ENCODE measurements around the gene BATF3.
"Not testable (repeated sequence)": the region's sequence is repeated elsewhere in the genome, so short reads cannot be mapped to it uniquely, and the experiment has no call there.

BATF3 gene

GRCh38 chr1:212699625-212700222 lies at the start of gene BATF3:
TSS of gene BATF3 (minus strand) at chr1:212699840. CDS start at chr1:212699762, 78 bp downstream.
- peak; percentile 16 for DNase-seq (ENCODE audit: low spot score)

GRCh38 chr1:212746546-212746945 lies 46.9 kb upstream of the BATF3 start:
- no peak for DNase-seq (ENCODE audit: low spot score)

- DNase-seq (ENCODE audit: low spot score): no peak
Observed at GRCh38 chr1:212745303-212745702, 45.7 kb upstream of the BATF3 start.

GRCh38 chr1:212743901-212744475 lies 44.3 kb upstream of the BATF3 start:
- no peak for DNase-seq (ENCODE audit: low spot score)

GRCh38 chr1:212738330-212738729 lies 38.7 kb upstream of the BATF3 start:
- no peak for DNase-seq (ENCODE audit: low spot score)

GRCh38 chr1:212737559-212737958 lies 37.9 kb upstream of the BATF3 start:
- no peak for DNase-seq (ENCODE audit: low spot score)

GRCh38 chr1:212733109-212733508 lies 33.5 kb upstream of the BATF3 start:
- no peak for DNase-seq (ENCODE audit: low spot score)

- no peak for DNase-seq (ENCODE audit: low spot score)
Observed at GRCh38 chr1:212731630-212732029, 32.0 kb upstream of the BATF3 start.

GRCh38 chr1:212728606-212729005 lies 29.0 kb upstream of the BATF3 start:
- no peak for DNase-seq (ENCODE audit: low spot score)

GRCh38 chr1:212727386-212728181 lies 27.9 kb upstream of the BATF3 start:
- DNase-seq (ENCODE audit: low spot score): no peak

- not testable (repeated sequence) for DNase-seq (ENCODE audit: low spot score)
Observed at GRCh38 chr1:212724679-212725078, 25.0 kb upstream of the BATF3 start.

- no peak for DNase-seq (ENCODE audit: low spot score)
Observed at GRCh38 chr1:212722270-212722957, 22.8 kb upstream of the BATF3 start.

GRCh38 chr1:212721388-212722247 lies 22.0 kb upstream of the BATF3 start:
- DNase-seq (ENCODE audit: low spot score): no peak

- DNase-seq (ENCODE audit: low spot score): no peak
Observed at GRCh38 chr1:212719633-212720032, 20.0 kb upstream of the BATF3 start.

GRCh38 chr1:212718499-212718898 lies 18.9 kb upstream of the BATF3 start:
- DNase-seq (ENCODE audit: low spot score): no peak

- DNase-seq (ENCODE audit: low spot score): no peak
Observed at GRCh38 chr1:212716161-212716560, 16.5 kb upstream of the BATF3 start.

- no peak for DNase-seq (ENCODE audit: low spot score)
Observed at GRCh38 chr1:212713465-212714136, 14.0 kb upstream of the BATF3 start.

- DNase-seq (ENCODE audit: low spot score): no peak
Observed at GRCh38 chr1:212712451-212713303, 13.0 kb upstream of the BATF3 start.

- not testable (repeated sequence) for DNase-seq (ENCODE audit: low spot score)
Observed at GRCh38 chr1:212711974-212712373, 12.3 kb upstream of the BATF3 start.

- no peak for DNase-seq (ENCODE audit: low spot score)
Observed at GRCh38 chr1:212710566-212710965, 10.9 kb upstream of the BATF3 start.
